Measurements from ENCODE around the gene LILRB5.
A peak's percentile ranks its signal among the peaks of the same experiment; 100 is the strongest.
"Not testable (repeated sequence)": the region's sequence is repeated elsewhere in the genome, so short reads cannot be mapped to it uniquely, and the experiment has no call there.

The LILRB5 gene

GRCh38 chr19:54275951-54276350, 18.9 kb upstream of the LILRB5 start:
- no peak for DNase-seq (ENCODE audit: low spot score)

- DNase-seq (ENCODE audit: low spot score): not testable (repeated sequence)
These were observed 17.4 kb upstream of the LILRB5 start for GRCh38 chr19:54274516-54274915.

GRCh38 chr19:54273821-54274220, 16.7 kb upstream of the LILRB5 start:
- DNase-seq (ENCODE audit: low spot score): no peak

- not testable (repeated sequence) for DNase-seq (ENCODE audit: low spot score)
These were observed 15.1 kb upstream of the LILRB5 start for GRCh38 chr19:54272181-54272580.

GRCh38 chr19:54271587-54271986, 14.5 kb upstream of the LILRB5 start:
- not testable (repeated sequence) for DNase-seq (ENCODE audit: low spot score)

- DNase-seq (ENCODE audit: low spot score): no peak
These were observed 14.0 kb upstream of the LILRB5 start for GRCh38 chr19:54271106-54271505.

GRCh38 chr19:54268936-54269335, 11.9 kb upstream of the LILRB5 start:
- DNase-seq (ENCODE audit: low spot score): no peak

GRCh38 chr19:54266133-54266532, 9.1 kb upstream of the LILRB5 start:
- DNase-seq (ENCODE audit: low spot score): peak; percentile 49

GRCh38 chr19:54262470-54262869, 5.4 kb upstream of the LILRB5 start:
- DNase-seq (ENCODE audit: low spot score): no peak

- DNase-seq (ENCODE audit: low spot score): no peak
These were observed 5.0 kb upstream of the LILRB5 start for GRCh38 chr19:54262066-54262465.

GRCh38 chr19:54256250-54257115, 590 bp downstream of the LILRB5 start:
- no peak for DNase-seq (ENCODE audit: low spot score)

GRCh38 chr19:54255105-54255775, 1.8 kb downstream of the LILRB5 start:
- no peak for DNase-seq (ENCODE audit: low spot score)

GRCh38 chr19:54254195-54254906, 2.7 kb downstream of the LILRB5 start:
- no peak for DNase-seq (ENCODE audit: low spot score)

GRCh38 chr19:54253331-54254194, 3.5 kb downstream of the LILRB5 start:
- no peak for DNase-seq (ENCODE audit: low spot score)

GRCh38 chr19:54252845-54253244, 4.2 kb downstream of the LILRB5 start:
- DNase-seq (ENCODE audit: low spot score): no peak

GRCh38 chr19:54252243-54252642, 4.8 kb downstream of the LILRB5 start:
- DNase-seq (ENCODE audit: low spot score): no peak

- peak; percentile 18 for DNase-seq (ENCODE audit: low spot score)
These were observed 9.0 kb downstream of the LILRB5 start for GRCh38 chr19:54248016-54248601.

- DNase-seq (ENCODE audit: low spot score): no peak
These were observed 9.8 kb downstream of the LILRB5 start for GRCh38 chr19:54247106-54247930.

GRCh38 chr19:54245936-54246335, 11.1 kb downstream of the LILRB5 start:
- no peak for DNase-seq (ENCODE audit: low spot score)

- DNase-seq (ENCODE audit: low spot score): not testable (repeated sequence)
These were observed 13.3 kb downstream of the LILRB5 start for GRCh38 chr19:54243809-54244208.

Measured in CD4-positive, alpha-beta T cell treated with Interleukin-6 at 100 ng/mL for 8 hours (primary cell).